NCI-H524 (cell line): Measurements from ENCODE around the gene SSB.
A peak's percentile ranks its signal among the peaks of the same experiment; 100 is the strongest.
"Not testable (repeated sequence)": the region's sequence is repeated elsewhere in the genome, so short reads cannot be mapped to it uniquely, and the experiment has no call there.

Source experiments
- DNase-seq, 2 experiments: peaks; one replicate each; lab custom pipeline; 2025; lab: John Stamatoyannopoulos, UW

Gene SSB

DNA sequence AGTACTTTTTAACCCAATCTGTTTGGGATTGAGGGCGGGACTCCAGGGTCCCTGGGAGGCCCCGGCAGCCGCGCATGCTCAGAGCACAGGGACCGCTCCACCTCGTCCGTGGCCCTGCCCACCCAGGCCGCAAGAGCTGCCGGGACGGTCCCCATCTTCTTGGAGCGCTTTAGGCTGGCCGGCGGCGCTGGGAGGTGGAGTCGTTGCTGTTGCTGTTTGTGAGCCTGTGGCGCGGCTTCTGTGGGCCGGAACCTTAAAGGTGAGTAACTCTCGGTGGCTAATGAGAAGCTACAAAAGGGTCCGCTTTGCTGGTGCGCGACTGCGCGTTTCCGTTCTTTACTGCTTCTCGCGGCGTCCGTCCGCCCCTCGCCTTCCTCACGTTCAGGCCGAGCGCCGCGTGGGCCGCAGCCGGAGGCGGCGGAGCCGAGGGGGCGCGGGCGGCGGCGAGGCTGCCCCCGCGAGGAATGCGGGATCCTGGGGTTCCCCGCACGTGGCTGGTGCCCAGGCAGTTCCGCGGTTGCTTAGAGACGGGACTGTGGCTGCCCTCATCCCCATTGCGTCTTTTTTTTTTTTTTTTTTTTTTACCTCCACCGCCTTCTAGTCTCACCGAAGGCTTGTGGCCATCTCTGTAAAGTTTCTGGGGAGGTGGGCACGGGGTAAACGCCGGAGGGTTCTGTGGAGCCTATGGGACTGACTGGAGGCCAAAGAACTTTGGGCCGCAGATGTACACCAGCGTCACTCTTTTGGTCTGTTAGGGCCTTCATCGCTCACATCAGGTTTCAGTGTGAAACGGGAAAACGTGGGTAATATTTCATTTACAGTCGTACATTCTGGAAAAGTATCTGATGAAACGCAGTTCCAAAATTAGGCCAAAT, at the start of gene SSB:
SSB (plus strand) TSS at position 154 of the 875 bp plus-strand sequence. CDS start 2,090 bp downstream, outside the sequence.
- peak; percentile 84 to 90 for DNase-seq

DNA sequence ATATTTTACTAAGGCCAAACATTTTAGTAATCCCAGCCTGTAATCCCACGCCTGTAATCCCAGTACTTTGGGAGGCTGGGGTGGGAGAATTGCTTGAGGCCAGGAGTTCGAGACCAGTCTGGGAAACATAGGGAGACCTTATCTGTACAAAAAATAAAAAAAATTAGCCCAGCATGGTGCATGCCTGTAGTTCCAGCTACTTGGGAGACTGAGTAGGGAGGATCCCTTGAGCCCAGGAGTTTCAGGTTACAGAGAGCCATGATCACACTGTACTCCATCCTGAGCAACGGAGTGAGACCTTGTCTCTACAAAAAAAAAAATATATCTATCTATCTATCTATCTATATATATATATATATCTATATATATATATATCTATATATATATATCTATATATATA, 45.9 kb upstream of the SSB start:
- DNase-seq: no peak

DNA sequence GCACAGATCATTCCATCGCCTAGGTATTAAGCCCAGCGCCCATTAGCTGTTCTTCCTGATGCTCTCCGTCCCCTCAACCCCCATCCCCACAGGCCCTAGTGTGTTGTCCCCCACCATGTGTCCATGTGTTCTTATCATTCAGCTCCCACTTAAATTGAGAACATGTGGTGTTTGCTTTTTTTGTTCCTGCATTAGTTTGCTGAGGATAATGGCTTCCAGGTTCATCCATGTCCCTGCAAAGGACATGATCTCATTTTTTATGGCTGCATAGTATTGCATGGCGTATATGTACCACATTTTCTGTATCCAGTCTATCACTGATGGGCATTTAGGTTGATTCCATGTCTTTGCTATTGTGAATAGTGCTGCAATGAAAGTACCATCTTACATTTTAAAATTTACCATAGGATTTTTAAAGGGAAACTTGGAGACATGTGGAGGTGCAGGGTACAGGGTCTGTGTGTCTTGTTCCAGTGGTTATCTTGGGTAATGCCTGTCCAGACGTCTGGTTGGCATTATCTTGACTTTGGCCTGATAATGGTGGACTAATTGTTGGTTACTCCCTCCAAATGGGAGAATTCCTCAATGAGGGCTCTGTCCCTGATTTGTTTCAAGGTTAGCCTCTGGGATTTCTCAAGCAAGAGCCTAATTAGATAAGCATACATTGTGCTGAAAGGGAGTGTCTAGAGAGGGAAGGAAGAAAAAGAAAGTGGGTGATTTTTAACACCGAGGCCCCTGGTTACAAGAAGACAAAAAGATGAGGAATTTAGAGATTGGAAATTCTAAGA, 43.4 kb upstream of the SSB start:
- DNase-seq: no peak

DNA sequence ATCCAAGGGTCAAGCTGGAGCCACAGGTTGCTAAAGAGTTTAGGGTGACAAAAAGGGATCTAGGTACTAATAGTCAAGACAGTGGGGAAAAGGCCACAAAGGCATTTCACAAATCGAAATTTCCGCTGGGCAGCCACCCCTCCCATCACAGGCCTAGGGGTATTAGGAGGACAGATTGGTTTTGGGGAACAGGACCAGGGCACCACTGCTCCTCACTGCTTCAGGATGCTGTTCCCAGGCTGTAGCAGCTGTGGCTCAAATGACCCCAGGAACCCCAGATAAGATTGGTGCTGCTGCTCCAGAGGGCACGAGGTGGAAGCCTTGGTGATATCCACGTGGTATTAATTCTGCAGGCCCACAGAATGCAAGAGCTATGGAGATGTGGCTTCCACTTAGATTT, 42.3 kb upstream of the SSB start:
- DNase-seq: no peak

DNA sequence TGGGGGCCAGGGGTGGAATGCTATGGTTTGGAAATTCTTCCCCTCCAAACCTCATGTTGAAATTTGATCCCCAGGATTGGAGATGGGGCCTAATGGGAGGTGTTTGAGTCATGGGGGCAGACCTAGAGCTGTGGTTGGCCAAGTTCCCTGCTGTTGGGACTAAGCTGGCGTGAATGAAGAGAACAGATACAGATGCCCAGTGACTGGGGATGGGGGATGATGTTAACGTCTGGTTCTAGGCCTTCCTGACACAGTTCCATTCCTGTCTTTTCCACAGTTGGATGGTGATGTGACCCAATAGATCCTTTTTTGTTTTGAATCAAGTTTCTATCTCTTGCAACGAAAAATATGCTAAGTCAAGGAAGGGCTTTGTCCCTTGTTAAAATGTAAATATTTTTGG, 41.3 kb upstream of the SSB start:
- DNase-seq: no peak

DNA sequence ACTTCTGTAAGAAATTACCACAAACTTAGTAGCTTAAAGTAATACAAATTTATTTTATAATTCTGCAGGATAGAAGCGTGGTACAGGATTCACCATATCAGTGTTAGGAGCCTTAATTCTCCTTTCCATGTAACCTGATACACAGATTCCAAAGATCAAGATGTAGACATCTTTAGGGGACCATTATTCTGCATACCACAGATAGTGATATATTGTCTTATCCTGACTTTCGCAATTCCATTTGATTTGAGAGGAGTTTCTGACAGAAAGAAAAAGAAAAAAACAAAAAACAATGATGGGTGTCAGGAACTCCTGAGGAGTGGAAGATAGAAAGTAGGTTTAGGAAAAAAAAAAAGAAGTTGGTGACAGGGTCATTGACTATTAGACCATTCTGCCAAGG, 40.9 kb upstream of the SSB start:
- DNase-seq: no peak

DNA sequence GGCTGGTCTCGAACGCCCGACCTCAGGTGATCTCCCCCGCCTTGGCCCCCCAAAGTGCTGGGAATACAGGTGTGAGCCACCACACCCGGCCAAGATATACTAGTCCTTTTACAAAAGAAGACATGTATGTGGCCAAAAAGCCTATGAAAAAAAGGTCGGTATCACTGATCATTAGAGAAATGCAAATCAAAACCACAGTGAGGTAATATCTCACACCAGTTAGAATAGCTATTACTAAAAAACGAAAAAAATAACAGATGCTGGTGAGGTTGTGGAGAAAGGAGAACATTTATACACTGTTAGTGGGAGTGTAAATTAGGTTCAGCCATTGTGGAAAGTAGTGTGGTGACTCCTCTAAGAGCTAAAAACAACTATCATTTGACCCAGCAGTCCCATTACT, 38.7 kb upstream of the SSB start:
- DNase-seq: no peak

DNA sequence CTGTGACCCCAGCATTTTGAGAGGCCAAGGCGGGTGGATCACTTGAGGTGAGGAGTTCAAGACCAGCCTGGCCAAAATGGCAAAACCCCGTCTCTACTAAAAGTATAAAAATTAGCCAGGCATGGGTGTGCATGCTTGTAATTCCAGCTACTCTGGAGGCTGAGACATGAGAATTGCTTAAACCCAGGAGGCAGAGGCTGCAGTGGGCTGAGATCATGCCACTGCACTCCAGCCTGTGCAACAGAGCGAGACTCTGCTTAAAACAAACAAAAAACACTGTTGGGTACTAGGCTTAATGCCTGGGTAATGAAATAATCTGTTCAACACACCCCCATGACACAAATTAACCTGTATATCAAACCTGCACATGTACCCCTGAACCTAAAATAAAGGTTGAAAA, 37.9 kb upstream of the SSB start:
- DNase-seq: not testable (repeated sequence)

DNA sequence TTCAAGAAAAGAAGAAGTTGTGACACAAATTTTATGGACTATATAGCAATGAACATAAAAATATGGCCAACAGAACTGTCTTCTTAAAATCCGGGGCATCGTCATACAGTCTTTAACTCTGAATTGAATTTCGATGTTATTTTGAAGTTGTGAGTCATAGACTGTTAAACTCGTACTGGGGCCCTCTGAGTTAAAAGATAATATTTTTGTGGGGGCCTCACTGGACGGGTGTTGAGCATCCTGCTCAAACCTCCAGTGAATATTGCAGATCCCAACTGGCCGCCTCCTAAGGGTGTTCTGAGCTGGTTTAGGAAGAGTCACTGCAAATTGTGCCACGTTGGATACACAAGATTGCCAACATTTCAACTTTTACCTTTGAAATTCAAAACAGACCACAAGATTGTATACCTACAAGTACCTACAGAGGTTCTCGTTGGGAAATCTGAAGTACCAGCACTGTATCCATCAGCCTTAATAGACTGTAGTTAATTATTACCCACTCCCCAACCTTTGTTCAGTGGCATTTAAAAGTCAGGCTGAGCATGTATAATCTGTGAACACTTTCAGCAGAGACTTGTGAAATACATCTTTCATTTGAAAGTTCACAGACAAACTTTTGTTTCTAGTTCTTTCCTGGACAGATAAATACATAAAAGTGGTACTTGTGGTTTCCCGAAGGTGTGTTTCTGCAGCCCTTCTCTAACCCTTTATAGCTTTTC, 37.3 kb upstream of the SSB start:
- DNase-seq: no peak

DNA sequence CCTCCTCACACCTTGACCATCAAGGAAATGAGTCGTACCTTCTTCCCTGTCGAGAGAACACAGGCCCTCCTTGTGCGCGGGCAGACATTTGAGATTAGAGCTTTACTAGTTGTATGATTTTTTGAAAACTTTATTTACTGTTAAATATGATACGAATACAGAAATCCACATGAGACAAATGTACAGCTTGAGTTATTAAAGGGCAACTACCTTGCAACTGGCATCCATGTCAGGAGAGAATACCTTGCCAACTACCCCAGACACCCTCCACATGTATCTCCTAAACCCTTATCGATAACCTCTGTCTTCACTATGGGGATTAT, 36.7 kb upstream of the SSB start:
- no peak for DNase-seq

DNA sequence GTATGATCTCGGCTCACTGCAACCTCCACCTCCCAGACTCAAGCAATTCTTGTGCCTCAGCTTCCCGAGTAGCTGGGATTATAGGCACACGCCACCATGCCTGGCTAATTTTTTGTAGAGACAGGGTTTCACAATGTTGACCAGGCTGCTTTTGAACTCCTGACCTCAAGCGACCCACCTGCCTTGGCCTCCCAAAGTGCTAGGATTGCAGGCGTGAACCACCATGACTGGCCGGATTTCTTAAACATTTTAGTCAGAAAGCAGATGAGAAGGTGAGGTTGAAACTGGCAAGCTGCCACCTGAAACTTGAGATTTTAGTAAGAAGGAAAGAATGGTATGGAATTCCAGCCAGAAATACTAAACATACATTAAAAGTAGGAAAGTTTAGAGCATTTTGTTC, 33.1 kb upstream of the SSB start:
- no peak for DNase-seq

DNA sequence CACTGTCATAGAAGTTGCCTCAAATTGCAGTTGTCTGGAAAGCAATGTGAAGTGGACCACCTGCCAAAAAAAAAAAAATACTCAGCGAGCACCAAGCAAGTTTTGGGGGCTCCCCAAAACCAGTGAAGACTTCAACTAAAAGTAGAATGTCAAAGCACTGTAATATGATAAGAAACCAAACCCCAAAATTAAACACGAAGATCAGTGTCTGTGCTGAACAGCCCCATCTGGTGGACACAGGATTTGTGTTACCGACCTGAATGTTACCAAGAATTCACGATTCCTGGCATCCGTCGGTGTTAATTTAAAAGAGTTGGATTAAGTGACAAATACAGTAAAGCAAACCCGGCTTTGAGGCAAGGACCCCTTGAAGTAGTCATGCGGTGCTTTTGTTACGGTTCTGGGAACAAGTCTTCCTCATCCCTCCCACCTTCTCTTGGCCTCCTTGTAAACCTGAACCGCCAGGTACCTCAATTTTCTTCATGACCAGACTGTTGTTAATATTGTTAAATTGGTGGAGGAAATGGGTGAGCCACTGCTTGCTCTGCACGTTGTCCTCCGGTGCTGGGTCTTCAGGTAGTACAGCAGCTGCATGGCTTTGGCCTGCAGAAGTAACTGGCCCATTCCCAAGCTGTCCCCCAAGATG, 31.3 kb upstream of the SSB start:
- DNase-seq: peak in 1 of 2 experiments; percentile 31

DNA sequence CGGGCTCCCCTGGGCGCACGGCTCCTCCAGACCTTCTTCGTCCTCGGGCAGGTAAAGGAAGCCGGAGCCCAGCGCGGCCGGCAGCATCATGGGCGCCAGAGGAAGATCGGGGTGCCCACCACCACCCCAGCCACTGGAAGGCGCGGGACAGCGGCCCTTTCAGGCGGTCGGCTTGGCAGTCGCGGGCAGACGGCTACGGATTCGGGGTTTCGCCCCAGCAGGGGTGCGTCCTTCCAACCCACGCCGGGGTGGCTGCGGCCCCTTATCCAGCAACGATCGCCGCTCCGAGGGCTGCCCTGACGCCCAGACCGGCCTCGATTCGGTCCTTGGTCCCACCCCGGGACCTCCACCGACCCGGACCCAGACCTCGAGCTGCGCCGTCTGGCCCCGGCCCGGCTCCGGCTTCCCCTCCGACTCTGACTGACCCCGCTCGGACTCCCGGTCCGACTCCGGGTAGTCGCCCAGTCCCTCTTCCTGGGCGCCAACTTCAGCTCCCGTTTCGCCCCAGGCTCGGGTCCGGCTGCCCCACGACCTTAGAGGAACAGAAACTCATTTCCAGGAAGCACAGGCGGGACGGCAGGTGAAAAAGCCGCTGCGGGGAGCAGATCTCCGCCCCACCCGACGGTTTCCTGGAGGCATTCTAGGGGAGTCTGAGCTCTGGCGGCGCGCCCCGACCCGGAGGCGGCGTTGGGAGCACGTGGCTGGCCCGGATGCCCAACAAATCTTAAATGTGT, 30.2 kb upstream of the SSB start:
- no peak for DNase-seq

DNA sequence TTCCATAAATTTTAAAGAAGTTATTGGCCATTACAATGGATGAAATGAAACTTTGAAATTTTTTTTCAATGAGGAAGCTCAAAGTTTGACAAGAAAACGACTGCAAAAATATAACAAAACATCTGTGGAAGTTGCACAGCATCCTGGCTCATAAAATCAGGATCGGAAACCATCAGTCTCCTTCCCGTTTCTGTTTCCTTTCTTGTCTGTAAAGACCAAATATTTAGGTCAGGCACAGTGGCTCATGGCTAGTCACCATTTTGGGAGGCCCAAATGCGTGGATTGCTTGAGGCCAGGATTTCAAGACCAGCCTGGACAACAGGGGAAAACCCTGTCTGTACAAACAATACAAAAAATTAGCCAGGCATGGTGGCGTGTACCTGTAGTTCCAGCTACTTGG, 27.6 kb upstream of the SSB start:
- DNase-seq: no peak

DNA sequence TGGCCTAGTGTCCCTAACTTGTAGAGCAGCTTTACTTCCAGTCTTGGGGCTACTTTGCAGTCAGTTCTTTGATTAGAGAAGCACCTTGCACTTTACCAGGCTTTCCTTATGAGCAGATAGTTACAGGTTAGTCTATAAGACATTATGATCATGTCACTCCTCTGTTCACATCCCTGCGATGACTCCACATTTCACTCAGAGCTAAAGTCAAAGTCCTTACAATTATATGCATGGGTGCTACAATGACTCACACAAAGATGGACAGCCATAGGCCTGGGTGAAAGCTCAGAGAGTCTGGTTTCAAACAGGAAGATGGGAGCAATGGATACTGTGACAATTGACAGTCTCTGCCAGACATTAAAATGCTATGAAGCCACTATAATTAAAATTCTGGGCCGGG, 27.1 kb upstream of the SSB start:
- DNase-seq: no peak

DNA sequence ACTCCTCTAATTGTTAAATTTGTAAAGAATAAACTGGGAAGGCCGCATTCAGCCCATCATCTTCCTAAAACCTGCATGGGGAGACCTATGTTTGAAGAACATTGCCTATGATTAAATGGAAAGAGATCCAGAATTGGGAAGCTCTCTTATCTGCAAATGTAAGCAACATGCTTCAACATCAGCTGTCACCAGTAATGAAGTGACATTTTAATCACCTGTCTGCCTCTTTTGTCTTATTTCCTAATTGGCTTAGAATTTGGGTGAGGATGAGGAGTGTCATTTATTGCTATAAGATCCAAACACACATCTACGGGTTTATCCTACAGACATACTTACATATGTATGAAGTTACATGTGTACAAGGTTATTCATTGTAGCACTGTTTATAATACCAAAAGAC, 26.0 kb upstream of the SSB start:
- DNase-seq: no peak

DNA sequence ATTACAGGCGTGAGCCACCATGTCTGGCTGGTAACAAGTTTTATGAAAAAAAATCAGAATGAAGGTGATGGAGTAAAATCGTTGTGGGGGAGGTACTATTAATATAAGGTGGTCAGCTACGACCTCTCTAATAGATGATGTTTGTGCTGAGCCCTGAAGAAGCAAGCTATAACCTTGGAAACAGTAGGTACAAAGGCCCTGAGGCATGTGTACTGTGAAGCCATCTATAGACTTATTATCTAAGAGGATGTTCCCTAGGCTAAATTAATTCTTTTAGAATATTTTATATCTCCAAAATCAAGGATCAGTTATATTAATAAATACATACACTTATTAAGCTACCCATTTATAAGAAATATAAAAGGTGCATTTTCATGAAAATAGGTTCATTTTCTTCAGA, 23.3 kb upstream of the SSB start:
- no peak for DNase-seq

DNA sequence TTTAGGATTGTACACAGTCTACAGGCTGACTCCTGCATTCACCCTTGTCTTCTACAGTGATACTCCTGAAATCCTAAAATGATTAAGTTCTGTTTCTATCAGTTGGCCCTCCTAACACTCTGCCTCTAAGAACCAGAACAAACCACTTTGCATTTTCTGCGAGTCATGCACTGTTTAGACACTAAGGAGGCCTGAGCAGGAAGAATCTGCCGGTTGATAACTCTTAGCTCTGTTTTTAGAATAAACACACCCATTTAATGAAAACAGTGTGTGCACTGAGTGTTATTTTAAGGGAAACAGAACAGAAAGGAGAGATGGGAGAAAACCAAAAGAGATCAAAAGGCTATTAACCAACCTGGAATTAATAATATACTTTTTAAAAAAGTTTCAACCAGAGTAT, 22.9 kb upstream of the SSB start:
- DNase-seq: no peak

DNA sequence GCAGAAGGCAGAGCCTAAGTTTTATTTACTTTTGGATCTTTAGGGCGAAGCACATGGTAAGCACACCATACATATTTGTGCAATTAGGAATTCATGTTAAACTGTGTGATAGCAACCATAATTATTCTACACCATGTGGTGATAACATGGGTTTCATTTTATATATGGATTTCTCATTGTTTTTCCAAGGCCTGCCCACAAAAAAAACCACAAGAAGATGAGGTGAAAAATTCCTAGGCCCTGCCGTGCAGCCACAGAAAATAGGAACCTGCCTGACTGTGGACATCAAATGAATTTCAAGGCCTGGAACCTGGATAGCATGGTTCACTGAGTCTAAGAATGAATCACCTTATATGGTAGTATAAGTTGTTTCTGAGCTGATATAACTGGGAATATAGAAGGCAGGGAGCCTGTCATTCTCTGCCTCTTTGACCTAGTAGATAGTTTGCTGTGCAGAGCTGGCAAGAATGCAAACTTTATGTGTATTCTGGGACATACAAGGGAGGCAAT, 22.4 kb upstream of the SSB start:
- no peak for DNase-seq

DNA sequence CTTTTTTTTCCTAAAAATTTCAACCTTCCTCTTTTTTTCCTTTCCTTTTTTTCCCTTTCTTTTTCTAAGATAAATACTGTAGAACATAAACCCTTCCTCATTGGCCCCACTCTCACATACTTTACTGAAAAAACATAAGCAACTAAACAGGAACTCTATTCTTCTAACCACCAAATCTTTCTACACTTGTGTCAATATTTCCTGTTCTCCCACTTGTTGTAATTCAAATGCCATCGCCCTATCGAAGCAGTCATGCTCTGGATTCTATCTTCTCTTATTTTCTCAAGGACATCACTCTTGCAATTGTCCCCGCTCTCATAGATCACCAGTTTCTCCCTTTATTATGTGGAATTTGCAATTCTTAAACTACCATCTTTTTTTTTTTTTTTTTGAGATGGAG, 20.2 kb upstream of the SSB start:
- no peak for DNase-seq

DNA sequence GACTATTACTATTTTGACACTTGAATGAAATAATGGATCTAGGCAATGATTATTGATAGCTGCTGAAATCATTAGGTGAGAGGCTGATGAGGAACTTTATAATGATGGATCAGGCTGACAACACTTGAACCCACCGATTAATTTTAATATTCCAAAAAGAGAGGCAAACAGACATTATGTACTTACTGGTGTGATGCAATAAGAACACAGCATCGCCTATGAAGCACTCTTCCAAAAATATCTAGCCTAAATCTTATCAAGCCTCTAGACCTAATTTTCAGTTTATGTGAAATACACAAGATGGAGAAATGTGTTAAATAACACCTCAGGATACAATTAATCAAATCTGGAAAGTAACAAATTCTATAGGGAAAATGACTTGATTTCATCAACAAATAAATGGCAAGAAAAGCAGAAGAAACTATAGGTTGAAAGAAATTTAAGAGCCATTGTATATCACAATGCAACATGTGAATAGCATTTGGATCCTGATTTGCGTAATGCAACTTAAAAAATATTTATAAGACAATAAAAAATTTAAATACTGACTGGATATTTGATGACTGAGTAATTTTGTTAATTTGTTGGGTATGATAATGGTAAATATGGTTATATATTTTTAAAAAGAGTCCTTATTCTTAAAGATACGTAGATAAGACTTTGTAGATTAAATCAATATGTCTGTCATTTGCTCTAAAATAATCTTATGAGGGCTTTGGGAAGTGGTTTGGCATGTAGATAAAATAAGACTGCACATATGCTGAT, 17.2 kb upstream of the SSB start:
- DNase-seq: no peak
